ENCODE measurements around the gene ARHGEF37. TPM values are rescaled to one million over a fixed set of nuclear protein-coding genes. Genes with fewer than 3 reads are reported as not detected.
"Not testable (repeated sequence)": the region's sequence is repeated elsewhere in the genome, so short reads cannot be mapped to it uniquely, and the experiment has no call there.

The ARHGEF37 gene
- total and polyA plus RNA-seq, 5 donors from 2014 or later: 0.20 to 1.8 (median 0.50) TPM; not detected in 1

GRCh38 chr5:149647334-149647733, 66.0 kb downstream of the ARHGEF37 start:
- peaks cover 0 to 11% (median 2%) of the 10 kb centered on the region in 4 donors for H3K4me1 Mint-ChIP-seq

GRCh38 chr5:149648464-149649393, 67.4 kb downstream of the ARHGEF37 start:
- not testable (repeated sequence) for H3K4me3 Mint-ChIP-seq; H3K9me3 Mint-ChIP-seq; H3K27ac Mint-ChIP-seq; H3K36me3 ChIP-seq (ENCODE audit: control insufficient read depth, insufficient read depth, low read length); ATAC-seq (ENCODE audit: low read depth in 2 of 2); H3K4me1 ChIP-seq (ENCODE audit: control insufficient read depth, insufficient read depth, low read length, poor library complexity, severe bottlenecking); H3K27me3 ChIP-seq (ENCODE audit: control insufficient read depth, insufficient read depth, low read length); H3K36me3 Mint-ChIP-seq; H3K27me3 Mint-ChIP-seq; H3K4me3 ChIP-seq (ENCODE audit: low read depth, low read length); H3K9me3 ChIP-seq (ENCODE audit: control insufficient read depth in 2 of 2, low read length in 2 of 2); H3K27ac ChIP-seq (ENCODE audit: insufficient read depth, low read length, poor library complexity, severe bottlenecking)
- peaks cover 0 to 11% (median 2%) of the 10 kb centered on the region in 4 donors for H3K4me1 Mint-ChIP-seq
- DNase-seq: peak in 1 of 3 donors; percentile 38

More at GRCh38 chr5:149647334-149647733, 66.0 kb downstream of the ARHGEF37 start:
- no peak overlapping the region for H3K4me3 ChIP-seq (ENCODE audit: low read depth, low read length)
- H3K36me3 ChIP-seq (ENCODE audit: control insufficient read depth, insufficient read depth, low read length): no peaks in the 10 kb centered on the region
- ATAC-seq (ENCODE audit: low read depth in 2 of 2) (no peak), DNase-seq (no peak)
- H3K9me3 Mint-ChIP-seq: peaks cover 0 to 2% (median 0%) of the 10 kb centered on the region in 7 donors
- no peaks in the 10 kb centered on the region for H3K9me3 ChIP-seq (ENCODE audit: control insufficient read depth in 2 of 2, low read length in 2 of 2)
- no peaks in the 10 kb centered on the region for H3K36me3 Mint-ChIP-seq
- no peaks in the 10 kb centered on the region for H3K27me3 ChIP-seq (ENCODE audit: control insufficient read depth, insufficient read depth, low read length)
- peaks cover 6% of the 10 kb centered on the region for H3K27me3 Mint-ChIP-seq
- no peak overlapping the region for H3K27ac ChIP-seq (ENCODE audit: insufficient read depth, low read length, poor library complexity, severe bottlenecking)
- no peaks in the 10 kb centered on the region for H3K4me1 ChIP-seq (ENCODE audit: control insufficient read depth, insufficient read depth, low read length, poor library complexity, severe bottlenecking)
- no peak overlapping the region for H3K4me3 Mint-ChIP-seq
- no peak overlapping the region for H3K27ac Mint-ChIP-seq

- H3K9me3 ChIP-seq (ENCODE audit: control insufficient read depth in 2 of 2, low read length in 2 of 2); H3K4me3 Mint-ChIP-seq; H3K27me3 Mint-ChIP-seq; DNase-seq; H3K4me3 ChIP-seq (ENCODE audit: low read depth, low read length); H3K36me3 Mint-ChIP-seq; H3K27ac Mint-ChIP-seq; ATAC-seq (ENCODE audit: low read depth in 2 of 2); H3K27ac ChIP-seq (ENCODE audit: insufficient read depth, low read length, poor library complexity, severe bottlenecking); H3K9me3 Mint-ChIP-seq; H3K4me1 ChIP-seq (ENCODE audit: control insufficient read depth, insufficient read depth, low read length, poor library complexity, severe bottlenecking); H3K27me3 ChIP-seq (ENCODE audit: control insufficient read depth, insufficient read depth, low read length); H3K36me3 ChIP-seq (ENCODE audit: control insufficient read depth, insufficient read depth, low read length): not testable (repeated sequence)
- H3K4me1 Mint-ChIP-seq: peaks cover 0 to 11% (median 2%) of the 10 kb centered on the region in 4 donors
Measured at GRCh38 chr5:149649730-149650129, 68.4 kb downstream of the ARHGEF37 start.

DNA sequence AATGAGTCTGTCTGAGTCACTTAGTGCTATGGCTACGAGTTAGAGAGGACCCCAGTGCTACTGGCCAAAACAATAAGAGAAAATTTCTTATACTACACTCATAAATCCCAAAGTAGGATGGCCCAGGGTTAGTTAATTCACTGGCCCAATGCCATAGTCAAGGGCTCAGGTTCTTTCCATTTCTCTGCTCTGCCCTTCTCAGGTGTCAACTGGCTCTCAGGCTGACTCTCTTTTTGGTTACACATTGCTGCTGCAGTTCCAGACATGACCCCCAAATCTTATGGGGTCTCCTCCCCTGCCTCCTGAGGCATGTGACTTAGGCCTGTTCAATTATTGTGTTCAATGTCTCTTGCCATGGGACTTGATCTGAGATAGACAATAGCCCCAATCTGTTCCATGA, 70.4 kb downstream of the ARHGEF37 start:
- Histone ChIP-seq H3K9me3 (ENCODE audit: control insufficient read depth in 2 of 2, low read length in 2 of 2) (peaks cover 0 to 2% of the 10 kb centered on the region in 2 experiments), H3K27me3 (ENCODE audit: control insufficient read depth, insufficient read depth, low read length) (no peaks in the 10 kb centered on the region), H3K27ac (ENCODE audit: insufficient read depth, low read length, poor library complexity, severe bottlenecking) (no peak overlapping the region), H3K4me3 (ENCODE audit: low read depth, low read length) (no peak overlapping the region), H3K36me3 (ENCODE audit: control insufficient read depth, insufficient read depth, low read length) (no peaks in the 10 kb centered on the region), H3K4me1 (ENCODE audit: control insufficient read depth, insufficient read depth, low read length, poor library complexity, severe bottlenecking) (no peaks in the 10 kb centered on the region)
- Mint-ChIP-seq H3K27me3 (no peaks in the 10 kb centered on the region), H3K4me3 (no peak overlapping the region), H3K27ac (no peak overlapping the region), H3K9me3 (peaks cover 0 to 2% (median 0%) of the 10 kb centered on the region in 7 donors), H3K36me3 (no peaks in the 10 kb centered on the region), H3K4me1 (peaks cover 0 to 8% (median under 1%) of the 10 kb centered on the region in 4 donors)
- DNase-seq (peak in 1 of 3 donors; percentile 51), ATAC-seq (ENCODE audit: low read depth in 2 of 2) (no peak)

DNA sequence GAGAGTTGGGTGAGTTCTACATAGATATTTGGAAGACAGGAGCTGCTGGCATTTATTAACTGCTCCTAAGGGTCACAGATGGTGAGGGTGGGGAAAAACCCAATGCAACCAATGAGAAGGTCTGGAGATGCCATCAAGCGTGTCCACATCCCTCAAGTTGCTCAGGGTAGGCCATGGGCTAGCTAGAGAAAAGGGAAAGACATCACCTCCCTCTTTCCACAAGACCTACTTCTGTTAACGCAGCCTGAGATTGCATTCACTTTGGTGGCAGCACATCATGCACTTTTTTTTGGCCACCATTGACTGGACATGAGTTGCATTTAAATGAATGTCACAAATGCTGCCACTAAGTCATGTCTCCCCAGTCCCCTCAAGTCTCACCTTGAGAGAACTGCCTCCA, 71.4 kb downstream of the ARHGEF37 start:
- DNase-seq: no peak
- ATAC-seq (ENCODE audit: low read depth in 2 of 2): no peak
- H3K27ac Mint-ChIP-seq: no peak overlapping the region

DNA sequence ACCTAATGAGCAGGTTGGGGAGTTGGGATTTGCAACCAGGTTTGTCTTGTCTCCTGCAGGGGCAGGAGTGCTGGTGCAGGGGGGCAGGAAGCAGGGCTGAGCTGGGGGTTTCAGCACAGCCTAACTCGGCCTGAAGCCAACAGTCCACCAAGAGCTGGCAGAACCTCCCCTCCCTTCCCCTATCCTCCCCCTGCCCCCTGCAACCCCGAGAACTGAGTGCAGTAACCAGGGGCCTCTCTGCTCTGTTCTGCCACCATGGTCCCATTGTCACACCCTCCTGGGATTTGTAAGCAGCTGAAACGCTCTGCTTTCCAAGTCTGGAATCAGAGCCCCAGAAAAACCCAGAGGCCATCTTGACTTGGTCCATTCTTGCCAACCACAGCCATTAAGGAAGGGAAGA, 72.9 kb downstream of the ARHGEF37 start:
- DNase-seq: no peak
- H3K27me3 ChIP-seq (ENCODE audit: control insufficient read depth, insufficient read depth, low read length): peaks cover 2% of the 10 kb centered on the region
- H3K27ac ChIP-seq (ENCODE audit: insufficient read depth, low read length, poor library complexity, severe bottlenecking): no peak overlapping the region
- H3K4me1 ChIP-seq (ENCODE audit: control insufficient read depth, insufficient read depth, low read length, poor library complexity, severe bottlenecking): no peaks in the 10 kb centered on the region
- no peak for ATAC-seq (ENCODE audit: low read depth in 2 of 2)
- H3K4me3 ChIP-seq (ENCODE audit: low read depth, low read length): no peak overlapping the region
- H3K27me3 Mint-ChIP-seq: peaks cover 5% of the 10 kb centered on the region
- H3K36me3 ChIP-seq (ENCODE audit: control insufficient read depth, insufficient read depth, low read length): no peaks in the 10 kb centered on the region
- no peak overlapping the region for H3K4me3 Mint-ChIP-seq
- H3K4me1 Mint-ChIP-seq: no peaks in the 10 kb centered on the region
- H3K36me3 Mint-ChIP-seq: no peaks in the 10 kb centered on the region
- peaks cover 0 to 13% (median 0%) of the 10 kb centered on the region in 7 donors for H3K9me3 Mint-ChIP-seq
- H3K9me3 ChIP-seq (ENCODE audit: control insufficient read depth in 2 of 2, low read length in 2 of 2): peaks cover 3 to 10% of the 10 kb centered on the region in 2 experiments
- H3K27ac Mint-ChIP-seq: no peak overlapping the region

More for the DNA sequence above, 71.4 kb downstream of the ARHGEF37 start:
- Mint-ChIP-seq H3K27me3 (no peaks in the 10 kb centered on the region), H3K4me1 (no peaks in the 10 kb centered on the region), H3K4me3 (no peak overlapping the region), H3K36me3 (no peaks in the 10 kb centered on the region), H3K9me3 (peaks cover 0 to 10% (median 0%) of the 10 kb centered on the region in 7 donors)
- peaks cover 3 to 10% of the 10 kb centered on the region in 2 experiments for H3K9me3 ChIP-seq (ENCODE audit: control insufficient read depth in 2 of 2, low read length in 2 of 2)
- no peak overlapping the region for H3K4me3 ChIP-seq (ENCODE audit: low read depth, low read length)
- H3K27me3 ChIP-seq (ENCODE audit: control insufficient read depth, insufficient read depth, low read length): no peaks in the 10 kb centered on the region
- no peaks in the 10 kb centered on the region for H3K36me3 ChIP-seq (ENCODE audit: control insufficient read depth, insufficient read depth, low read length)
- no peaks in the 10 kb centered on the region for H3K4me1 ChIP-seq (ENCODE audit: control insufficient read depth, insufficient read depth, low read length, poor library complexity, severe bottlenecking)
- no peak overlapping the region for H3K27ac ChIP-seq (ENCODE audit: insufficient read depth, low read length, poor library complexity, severe bottlenecking)

GRCh38 chr5:149654883-149655505, 73.7 kb downstream of the ARHGEF37 start:
- no peak overlapping the region for H3K27ac ChIP-seq (ENCODE audit: insufficient read depth, low read length, poor library complexity, severe bottlenecking)
- DNase-seq (no peak), ATAC-seq (ENCODE audit: low read depth in 2 of 2) (no peak)
- no peak overlapping the region for H3K27ac Mint-ChIP-seq
- H3K36me3 Mint-ChIP-seq: no peaks in the 10 kb centered on the region
- peaks cover 5% of the 10 kb centered on the region for H3K27me3 Mint-ChIP-seq
- no peaks in the 10 kb centered on the region for H3K36me3 ChIP-seq (ENCODE audit: control insufficient read depth, insufficient read depth, low read length)
- peaks cover 2% of the 10 kb centered on the region for H3K27me3 ChIP-seq (ENCODE audit: control insufficient read depth, insufficient read depth, low read length)
- no peak overlapping the region for H3K4me3 ChIP-seq (ENCODE audit: low read depth, low read length)
- peaks cover 0 to 13% (median 0%) of the 10 kb centered on the region in 7 donors for H3K9me3 Mint-ChIP-seq
- H3K4me3 Mint-ChIP-seq: no peak overlapping the region
- H3K9me3 ChIP-seq (ENCODE audit: control insufficient read depth in 2 of 2, low read length in 2 of 2): peaks cover 3 to 10% of the 10 kb centered on the region in 2 experiments
- no peaks in the 10 kb centered on the region for H3K4me1 ChIP-seq (ENCODE audit: control insufficient read depth, insufficient read depth, low read length, poor library complexity, severe bottlenecking)
- H3K4me1 Mint-ChIP-seq: no peaks in the 10 kb centered on the region

Measured in CD4-positive, CD25-positive, alpha-beta regulatory T cell (primary cell).